Kasumi-1 (cell line): ENCODE data around the gene ZC3H12C.

Experiments used
- DNase-seq, 2 experiments: peaks; one replicate each; lab custom pipeline; 2025; lab: John Stamatoyannopoulos, UW

ZC3H12C gene

GRCh38 chr11:110152199-110152598 lies 59.0 kb downstream of the ZC3H12C start:
- DNase-seq = no peak

- DNase-seq = no peak
Observed at GRCh38 chr11:110153474-110153873, 60.3 kb downstream of the ZC3H12C start.

- no peak for DNase-seq
Observed at GRCh38 chr11:110156503-110156902, 63.3 kb downstream of the ZC3H12C start.

- no peak for DNase-seq
Observed at GRCh38 chr11:110158317-110159200, 65.4 kb downstream of the ZC3H12C start.

- no peak for DNase-seq
Observed at GRCh38 chr11:110159476-110159875, 66.3 kb downstream of the ZC3H12C start.

GRCh38 chr11:110160016-110160415 lies 66.8 kb downstream of the ZC3H12C start:
- DNase-seq = no peak

GRCh38 chr11:110160437-110160836 lies 67.2 kb downstream of the ZC3H12C start:
- DNase-seq = no peak

GRCh38 chr11:110161061-110161460 lies 67.9 kb downstream of the ZC3H12C start:
- DNase-seq = no peak

- DNase-seq = no peak
Observed at GRCh38 chr11:110162216-110162615, 69.0 kb downstream of the ZC3H12C start.

- DNase-seq = no peak
Observed at GRCh38 chr11:110165039-110165925, 72.1 kb downstream of the ZC3H12C start.

- no peak for DNase-seq
Observed at GRCh38 chr11:110168033-110168803, 75.0 kb downstream of the ZC3H12C start.

GRCh38 chr11:110169738-110170137 lies 76.5 kb downstream of the ZC3H12C start:
- DNase-seq = no peak

- DNase-seq = no peak
Observed at GRCh38 chr11:110172468-110173065, 79.4 kb downstream of the ZC3H12C start.

- peak; percentile 63 to 71 for DNase-seq
Observed at GRCh38 chr11:110173811-110174644, 80.8 kb downstream of the ZC3H12C start.

- DNase-seq = no peak
Observed at GRCh38 chr11:110174645-110175310, 81.6 kb downstream of the ZC3H12C start.

- DNase-seq = peak in 1 of 2 experiments; percentile 19
Observed at GRCh38 chr11:110176366-110177085, 83.3 kb downstream of the ZC3H12C start.

GRCh38 chr11:110177086-110177456 lies 83.9 kb downstream of the ZC3H12C start:
- DNase-seq = no peak

- no peak for DNase-seq
Observed at GRCh38 chr11:110179064-110179463, 85.9 kb downstream of the ZC3H12C start.

- no peak for DNase-seq
Observed at GRCh38 chr11:110182886-110183285, 89.7 kb downstream of the ZC3H12C start.

- DNase-seq = no peak
Observed at GRCh38 chr11:110184456-110184855, 91.3 kb downstream of the ZC3H12C start.
